OCI-LY1 (cell line): ENCODE measurements around the gene CTDSPL.

Experiments used
- EZH2 ChIP-seq: fragments of 200-600 bp; sonication (generic), shearing (Covaris generic); IDR thresholded peaks from 2 replicates; pipeline ENCODE4 v1.8.0; 2017; ENCODE audit warnings: borderline replicate concordance, mixed run types, mild to moderate bottlenecking, antibody characterized with exemption, low read length, moderate library complexity, mixed read lengths
- TF ChIP-seq, protein P1 (sequence below): fragments of 200-600 bp; sonication (generic), shearing (Covaris generic); IDR thresholded peaks from 2 replicates; pipeline ENCODE4 v1.5.1; 2017; ENCODE audit warnings: mild to moderate bottlenecking, antibody characterized with exemption, low read length, moderate library complexity, mixed read lengths

DNA sequence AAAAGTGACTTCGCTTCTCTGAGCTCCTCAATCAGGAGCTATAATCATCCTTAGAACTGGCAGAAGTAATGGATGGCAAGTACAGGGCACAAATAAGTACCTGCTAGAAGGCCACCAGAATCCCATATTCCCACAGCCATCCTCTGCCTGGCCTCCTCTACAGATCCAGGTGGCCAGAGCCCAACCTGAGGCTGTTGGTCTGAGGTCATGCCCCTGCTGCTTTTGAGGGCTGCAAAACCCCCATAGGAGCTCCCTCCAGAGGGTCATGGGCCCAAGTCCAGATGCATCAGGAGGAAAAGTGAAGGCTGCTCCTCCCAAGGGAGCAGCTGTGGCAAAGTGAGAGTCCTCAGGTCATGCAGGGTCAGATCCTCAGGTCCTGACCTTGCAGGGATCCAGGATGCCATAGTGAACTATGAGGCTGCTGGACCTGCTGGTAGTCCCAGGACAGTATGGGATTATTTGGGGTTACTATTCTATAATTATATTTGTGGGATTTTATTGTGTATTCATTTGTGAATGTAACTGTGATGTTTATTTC is 170.7 kb downstream of the CTDSPL start:
- TF ChIP-seq, protein P1, sequence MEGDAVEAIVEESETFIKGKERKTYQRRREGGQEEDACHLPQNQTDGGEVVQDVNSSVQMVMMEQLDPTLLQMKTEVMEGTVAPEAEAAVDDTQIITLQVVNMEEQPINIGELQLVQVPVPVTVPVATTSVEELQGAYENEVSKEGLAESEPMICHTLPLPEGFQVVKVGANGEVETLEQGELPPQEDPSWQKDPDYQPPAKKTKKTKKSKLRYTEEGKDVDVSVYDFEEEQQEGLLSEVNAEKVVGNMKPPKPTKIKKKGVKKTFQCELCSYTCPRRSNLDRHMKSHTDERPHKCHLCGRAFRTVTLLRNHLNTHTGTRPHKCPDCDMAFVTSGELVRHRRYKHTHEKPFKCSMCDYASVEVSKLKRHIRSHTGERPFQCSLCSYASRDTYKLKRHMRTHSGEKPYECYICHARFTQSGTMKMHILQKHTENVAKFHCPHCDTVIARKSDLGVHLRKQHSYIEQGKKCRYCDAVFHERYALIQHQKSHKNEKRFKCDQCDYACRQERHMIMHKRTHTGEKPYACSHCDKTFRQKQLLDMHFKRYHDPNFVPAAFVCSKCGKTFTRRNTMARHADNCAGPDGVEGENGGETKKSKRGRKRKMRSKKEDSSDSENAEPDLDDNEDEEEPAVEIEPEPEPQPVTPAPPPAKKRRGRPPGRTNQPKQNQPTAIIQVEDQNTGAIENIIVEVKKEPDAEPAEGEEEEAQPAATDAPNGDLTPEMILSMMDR = no peak
- TF ChIP-seq EZH2 = no peak
